ENCODE results near the gene DDX21.

Gene DDX21

DNA sequence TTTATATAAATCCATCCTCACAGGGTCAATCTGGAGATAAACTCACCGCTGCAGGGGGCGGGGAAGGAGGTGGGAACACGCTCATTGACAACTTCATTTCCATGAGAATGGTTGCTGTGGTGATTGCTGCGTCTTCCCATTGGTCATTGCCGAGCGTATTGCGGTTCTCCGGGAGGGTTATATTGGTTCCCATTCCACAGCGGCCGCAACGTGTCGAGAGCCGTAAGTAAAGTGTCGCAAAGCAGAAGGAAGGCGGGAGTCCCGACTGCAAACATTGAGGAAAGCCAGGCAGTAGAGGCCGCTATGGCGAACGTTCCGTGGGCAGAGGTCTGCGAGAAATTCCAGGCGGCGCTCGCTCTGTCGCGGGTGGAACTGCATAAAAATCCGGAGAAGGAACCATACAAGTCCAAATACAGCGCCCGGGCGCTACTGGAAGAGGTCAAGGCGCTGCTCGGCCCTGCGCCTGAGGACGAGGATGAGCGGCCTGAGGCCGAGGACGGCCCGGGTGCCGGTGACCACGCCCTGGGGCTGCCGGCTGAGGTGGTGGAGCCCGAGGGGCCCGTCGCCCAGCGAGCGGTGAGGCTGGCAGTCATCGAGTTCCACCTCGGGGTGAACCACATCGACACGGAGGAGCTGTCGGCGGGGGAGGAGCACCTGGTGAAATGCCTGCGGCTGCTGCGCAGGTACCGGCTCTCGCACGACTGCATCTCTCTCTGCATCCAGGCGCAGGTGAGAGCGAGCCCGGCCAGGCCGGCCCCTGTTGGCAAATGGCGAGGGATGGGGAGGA, 32.8 kb downstream of the DDX21 start, which contains the start of gene KIFBP:
Gene KIFBP (plus strand): TSS at position 274 of the 787 bp plus-strand sequence. CDS start 30 bp downstream, at position 304.
- DNase-seq: peak; percentile 86

DNA sequence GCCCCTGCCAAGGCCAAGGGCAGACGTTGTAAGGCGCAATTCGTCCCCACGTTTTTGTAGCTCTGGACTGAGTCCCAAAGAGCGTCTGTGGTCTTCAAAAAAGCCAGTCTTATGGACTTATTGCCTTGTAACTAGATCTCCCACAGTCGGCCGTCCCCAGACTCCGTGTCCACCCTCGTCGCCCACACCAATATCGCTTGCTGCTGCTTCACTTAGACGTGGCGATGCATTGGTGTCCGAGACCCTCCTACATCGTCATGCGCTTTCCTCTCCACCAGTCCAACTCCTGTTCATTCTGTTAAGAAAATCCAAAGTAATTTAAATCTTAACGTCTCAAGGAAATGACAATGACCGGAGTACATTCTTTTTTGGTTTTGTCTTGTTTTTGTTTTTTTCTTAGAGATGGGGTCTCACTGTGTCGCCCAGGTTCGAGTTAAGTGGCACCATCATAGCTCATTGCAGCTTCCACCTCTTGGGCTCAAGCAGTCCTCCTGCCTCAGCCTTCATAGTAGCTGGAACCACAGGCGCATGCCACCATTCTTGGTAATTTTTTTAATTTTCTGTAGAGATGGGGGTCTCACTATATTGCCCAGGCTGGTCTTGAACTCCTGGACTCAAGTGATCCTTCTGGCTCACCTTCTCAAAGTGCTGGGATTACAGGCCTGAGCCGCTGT, 33.5 kb downstream of the DDX21 start:
- DNase-seq: no peak

DNA sequence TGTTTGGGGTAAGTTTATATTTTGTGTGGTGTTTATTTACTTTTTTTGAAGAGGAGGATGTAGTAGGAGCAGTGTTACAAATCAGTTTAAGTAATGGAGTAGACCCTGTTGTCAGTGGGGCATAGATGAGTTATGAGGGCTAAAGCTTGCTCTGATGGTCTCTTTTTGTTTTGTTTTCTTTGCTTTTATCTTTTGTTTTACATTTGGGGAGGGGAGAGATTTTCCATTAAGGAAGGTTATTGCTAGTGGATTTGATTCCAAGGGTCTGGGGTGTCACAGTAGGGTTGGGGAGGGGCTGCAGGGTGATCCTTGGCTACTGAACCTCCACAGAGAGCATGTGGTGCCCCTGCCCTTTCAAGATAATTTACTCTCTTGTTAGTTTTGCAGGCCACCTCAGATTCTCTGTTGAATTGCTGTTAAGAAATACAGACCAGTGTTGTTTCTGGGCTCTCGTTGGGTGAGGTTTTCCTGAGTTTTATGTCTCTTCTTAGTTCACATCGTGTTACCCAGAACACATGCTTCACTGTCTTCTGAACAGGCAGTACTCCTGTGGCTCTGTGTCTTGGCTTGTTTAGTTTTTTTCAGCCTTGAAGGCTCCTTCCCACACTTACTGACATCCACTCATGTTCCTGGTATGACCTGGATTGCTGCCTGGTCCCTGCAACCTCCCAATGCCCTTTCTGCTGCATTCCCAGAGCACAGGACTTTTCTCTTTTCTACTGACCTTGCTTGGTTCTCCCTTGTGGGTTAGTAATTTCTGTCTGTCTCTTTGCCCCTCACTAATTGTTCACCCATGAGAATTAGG, 36.9 kb downstream of the DDX21 start:
- no peak for DNase-seq

DNA sequence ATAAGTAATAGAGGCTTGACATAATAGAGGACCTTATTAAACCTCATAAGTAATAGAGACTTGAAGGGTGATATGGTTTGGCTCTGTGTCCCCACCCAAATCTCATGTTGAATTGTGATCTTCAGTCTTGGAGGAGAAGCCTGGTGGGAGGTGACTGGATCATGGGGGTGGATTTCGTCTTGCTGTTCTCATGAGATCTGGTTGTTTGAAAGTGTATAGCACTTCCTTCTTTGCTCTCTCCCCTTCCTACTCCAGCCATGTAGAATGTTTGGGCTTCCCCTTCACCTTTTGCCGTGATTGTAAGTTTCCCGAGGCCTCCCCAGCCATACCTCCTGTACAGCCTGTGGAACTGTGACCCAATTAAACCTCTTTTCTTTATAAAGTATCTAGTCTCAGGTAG, 41.2 kb downstream of the DDX21 start:
- DNase-seq: no peak

DNA sequence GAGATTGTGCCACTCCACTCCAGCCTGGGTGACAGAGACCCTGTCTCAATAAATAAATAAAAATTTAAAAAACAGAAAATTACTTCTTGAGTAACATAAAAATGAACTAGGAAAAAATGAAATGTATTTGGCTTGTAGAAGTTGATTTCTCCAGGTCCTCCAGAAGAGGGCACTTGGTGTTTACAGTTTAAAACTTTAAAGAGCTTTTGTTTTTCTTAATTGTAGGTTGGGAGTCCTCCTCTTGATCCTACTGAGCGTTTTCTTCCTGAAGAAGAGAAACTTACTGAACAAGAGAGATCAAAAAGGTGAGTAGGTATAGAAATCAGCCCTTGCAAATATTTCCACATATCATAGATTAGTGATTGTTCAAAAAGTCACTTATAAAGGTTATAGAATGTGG, 48.9 kb downstream of the DDX21 start:
- no peak for DNase-seq

DNA sequence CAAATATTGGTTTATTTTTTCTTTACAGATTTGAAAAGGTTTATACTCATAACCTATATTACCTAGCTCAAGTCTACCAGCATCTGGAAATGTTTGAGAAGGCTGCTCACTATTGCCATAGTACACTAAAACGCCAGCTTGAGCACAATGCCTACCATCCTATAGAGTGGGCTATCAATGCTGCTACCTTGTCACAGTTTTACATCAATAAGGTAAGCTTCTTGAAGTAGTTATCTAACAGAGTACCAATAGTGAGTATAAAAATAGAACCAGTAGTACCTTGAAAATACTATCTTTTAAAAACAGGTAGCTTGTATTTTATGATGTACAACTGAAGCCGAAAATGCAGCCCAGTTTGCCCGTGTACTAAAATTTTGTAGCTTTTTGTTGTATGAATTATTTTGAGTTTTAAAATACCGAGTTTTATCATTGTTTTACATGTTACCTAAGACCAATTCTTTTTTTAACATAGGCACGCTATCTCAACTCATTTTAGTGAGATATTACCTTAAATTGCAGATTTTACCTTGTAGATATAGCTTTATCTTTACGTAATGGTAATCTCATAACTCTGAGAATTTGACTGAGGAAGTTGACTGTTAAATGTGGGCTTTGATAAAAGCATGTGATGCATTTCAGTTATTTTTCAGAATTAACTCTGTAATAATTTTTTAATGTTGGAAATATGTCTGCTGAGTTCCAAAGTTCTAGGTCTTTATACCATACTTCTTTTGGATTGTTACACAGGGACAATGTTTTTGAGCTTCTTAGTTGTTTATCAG, 49.9 kb downstream of the DDX21 start:
- DNase-seq: no peak

DNA sequence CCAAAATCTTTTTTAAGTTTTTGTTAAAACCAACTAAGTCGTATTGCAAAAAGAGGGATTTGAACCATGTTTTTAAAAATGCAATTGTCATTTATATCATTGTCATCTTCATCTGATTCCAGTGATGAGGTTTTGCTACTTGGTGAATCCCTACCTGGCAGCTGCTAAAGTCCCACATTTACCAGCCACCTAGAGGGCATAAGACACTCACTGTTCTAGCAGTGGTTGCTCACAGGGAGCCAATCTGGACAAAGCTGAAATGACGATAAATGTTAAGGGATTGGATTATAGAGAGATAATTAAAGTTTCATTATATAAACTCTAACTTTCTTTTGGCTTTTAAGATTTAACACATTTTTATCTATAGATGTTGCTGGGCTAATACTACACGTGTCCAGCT, 51.3 kb downstream of the DDX21 start:
- peak; percentile 18 for DNase-seq

DNA sequence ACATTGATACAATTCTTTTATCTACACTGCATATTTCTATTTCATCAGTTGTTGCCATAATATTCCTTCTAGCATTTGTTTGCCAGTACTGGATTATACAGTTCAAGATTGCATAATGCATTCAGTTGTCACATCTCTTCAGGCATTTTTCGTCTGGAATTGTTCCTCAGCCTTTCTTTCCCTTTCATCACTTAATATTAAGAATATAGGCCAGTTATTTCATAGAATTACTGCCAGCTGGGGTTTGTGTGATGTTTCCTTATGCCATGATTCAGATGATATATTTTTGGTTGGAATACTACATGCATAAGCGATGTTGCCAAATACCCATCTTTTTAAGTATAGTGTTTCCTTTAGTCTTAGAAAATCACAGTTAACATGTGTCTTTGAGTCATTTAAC, 53.4 kb downstream of the DDX21 start:
- no peak for DNase-seq

DNA sequence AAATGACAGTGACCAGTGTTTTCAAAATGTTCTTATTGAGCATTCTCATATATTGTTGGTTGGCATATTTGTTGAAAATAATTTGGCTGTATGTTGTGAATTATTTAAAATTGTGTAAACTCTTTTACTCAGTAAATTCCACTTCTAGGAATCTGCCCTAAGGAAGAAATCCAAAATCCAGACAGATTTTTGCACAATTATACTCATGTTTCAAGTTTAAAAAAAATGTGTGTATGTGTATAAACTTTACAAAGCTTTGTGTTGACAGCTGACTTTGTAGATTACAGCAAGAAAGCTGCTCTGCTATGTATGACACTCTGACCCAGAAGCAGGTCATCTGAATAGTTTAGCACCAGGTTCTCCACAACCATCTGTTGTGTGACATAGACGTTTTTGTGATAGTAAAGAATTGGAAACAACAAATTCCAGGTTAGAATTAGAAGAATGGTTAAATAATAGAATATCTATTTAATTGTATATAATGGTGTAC, 54.2 kb downstream of the DDX21 start:
- no peak for DNase-seq

DNA sequence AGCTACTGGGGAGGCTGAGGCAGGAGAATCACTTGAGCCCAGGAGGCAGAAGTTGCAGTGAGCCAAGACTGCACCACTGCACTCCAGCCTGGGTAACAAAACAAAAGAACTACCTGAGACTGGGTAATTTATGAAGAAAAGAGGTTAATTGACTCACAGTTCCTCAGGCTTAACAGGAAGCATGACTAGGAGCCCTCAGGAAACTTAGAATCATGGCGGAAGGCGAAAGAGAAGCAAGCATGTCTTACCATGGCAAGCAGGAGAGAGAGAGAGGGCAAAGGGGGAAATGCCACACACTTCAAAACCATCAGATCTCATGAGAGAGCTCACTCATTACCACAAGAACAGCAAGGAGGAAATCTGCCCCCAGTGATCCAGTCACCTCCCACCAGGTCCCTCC, 56.8 kb downstream of the DDX21 start:
- DNase-seq: peak; percentile 43

DNA sequence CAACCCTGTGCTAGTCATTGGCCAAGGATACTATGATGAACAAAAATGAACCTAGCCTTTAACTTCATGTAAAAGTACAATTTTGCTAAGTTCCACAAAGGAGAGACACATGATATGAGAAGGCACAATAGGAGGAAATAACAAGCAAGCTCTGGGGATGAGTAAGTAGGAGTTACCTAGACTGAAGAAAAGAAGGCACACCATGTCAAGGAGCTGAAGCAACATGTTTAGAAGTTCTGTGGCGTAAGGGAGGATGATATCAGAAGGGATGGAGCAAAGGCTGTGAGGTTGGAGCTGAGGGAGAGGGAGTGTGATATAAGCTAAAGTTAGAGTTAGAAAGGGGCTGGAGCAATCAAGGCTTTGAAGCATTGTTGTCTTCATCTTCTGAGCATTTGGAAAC, 58.2 kb downstream of the DDX21 start:
- DNase-seq: no peak

DNA sequence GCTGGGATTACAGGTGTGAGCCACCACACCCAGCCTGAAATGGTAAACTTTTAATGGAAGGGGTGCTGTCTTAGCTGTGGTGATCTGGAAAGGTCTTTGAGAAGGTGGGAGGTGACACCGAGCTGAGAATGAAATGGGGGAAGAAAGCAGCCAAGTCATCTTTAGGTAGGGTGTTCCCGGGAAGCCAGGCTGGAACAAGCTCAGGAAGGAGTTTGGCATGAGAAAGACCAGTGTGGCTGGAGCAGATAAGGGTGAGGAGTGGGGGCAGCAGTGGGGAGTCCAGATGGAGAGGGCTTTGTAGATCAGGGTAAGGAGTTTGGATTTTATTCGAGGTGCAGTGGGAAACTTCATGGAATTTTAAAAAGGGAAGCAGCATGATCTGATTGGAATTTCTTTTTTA, 62.6 kb downstream of the DDX21 start:
- peak; percentile 15 for DNase-seq

DNA sequence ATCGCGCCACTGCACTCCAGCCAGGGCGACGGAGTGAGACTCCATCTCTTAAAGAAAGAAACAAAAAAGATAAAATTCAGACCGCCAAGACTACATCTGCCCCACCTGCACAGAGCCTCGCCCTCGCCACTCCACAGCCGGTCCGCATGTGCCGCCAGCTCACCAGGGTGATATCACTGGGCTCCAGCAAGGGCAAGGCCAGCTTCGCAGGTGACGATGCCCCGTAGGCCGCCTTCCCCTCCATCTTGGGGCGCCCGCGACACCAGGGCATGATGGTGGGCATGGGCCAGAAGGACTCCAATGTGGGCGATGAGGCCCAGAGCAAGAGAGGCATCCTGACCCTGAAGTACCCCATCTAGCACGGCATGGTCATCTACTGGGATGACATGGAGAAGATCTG, 66.6 kb downstream of the DDX21 start:
- peak; percentile 26 for DNase-seq

DNA sequence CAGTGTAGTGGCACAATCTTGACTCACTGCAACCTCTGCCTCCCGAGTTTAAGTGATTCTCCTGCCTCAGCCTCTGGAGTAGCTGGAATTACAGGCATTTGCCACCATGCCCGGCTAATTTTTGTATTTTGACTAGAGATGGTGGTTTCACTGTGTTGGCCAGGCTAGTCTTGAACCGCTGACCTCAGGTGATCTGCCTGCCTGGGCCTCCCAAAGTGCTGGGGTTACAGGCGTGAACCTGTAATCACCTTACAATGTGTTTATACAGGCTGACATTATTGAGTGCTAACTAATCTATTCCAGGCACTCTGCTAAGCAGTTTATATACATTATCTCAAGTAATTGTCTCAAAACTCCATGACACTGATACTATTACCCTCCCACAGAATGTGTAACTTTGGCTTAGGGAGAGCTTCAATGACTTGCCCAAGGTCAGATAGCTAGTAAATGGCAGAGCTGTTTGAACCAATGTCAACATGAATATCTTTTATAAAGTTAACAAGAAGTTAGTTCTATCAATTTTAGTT, 69.5 kb downstream of the DDX21 start:
- DNase-seq: peak; percentile 23

DNA sequence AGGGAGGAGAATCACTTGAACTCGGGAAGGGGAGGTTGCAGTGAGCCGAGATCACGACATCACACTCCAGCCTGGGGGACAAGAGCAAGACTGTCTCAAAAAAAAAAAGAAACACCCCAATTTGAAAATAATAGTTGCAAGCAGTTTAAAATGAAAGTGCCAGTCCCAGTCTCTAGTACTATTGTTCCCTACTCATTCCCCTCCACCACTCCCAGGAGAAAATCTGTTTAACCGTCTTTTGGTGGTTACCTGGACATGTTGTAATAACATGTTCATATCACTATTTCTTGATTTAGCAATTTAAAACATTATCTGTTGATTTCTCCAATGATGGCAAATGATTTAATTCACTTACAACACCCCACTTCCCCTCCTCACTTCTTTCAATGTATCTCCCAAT, 77.3 kb downstream of the DDX21 start:
- DNase-seq: no peak

Measured in activated CD8-positive, alpha-beta memory T cell treated with anti-CD3 and anti-CD28 coated beads, Interleukin-2, amount 50 U/mL, for 48 hours (primary cell).